Transverse colon (tissue), 4 donors: Measurements from ENCODE around the gene KLHL29. TPM values are rescaled to one million over a fixed set of nuclear protein-coding genes. Genes with fewer than 3 reads are reported as not detected.

Source experiments
- DNase-seq: peaks from one replicate; pipeline ENCODE4 v3.0.0-alpha.2; 2019
- H3K27ac ChIP-seq, 4 donors: fragments of 200-600 bp; sonication (generic); 2 replicates each; pipeline ENCODE4 v1.5.1; 2016 to 2018; ENCODE audit warnings: inconsistent platforms in 4 of 4
- H3K27me3 ChIP-seq: fragments of 200-600 bp; sonication (generic); 2 replicates; pipeline ENCODE4 v1.5.1; 2017; ENCODE audit warnings: inconsistent platforms
- H3K36me3 ChIP-seq, 4 donors: fragments of 200-600 bp; sonication (generic); 2 replicates each; pipeline ENCODE4 v1.5.1; 2017 to 2019; ENCODE audit warnings: inconsistent platforms in 4 of 4
- H3K4me1 ChIP-seq, 4 donors: fragments of 200-600 bp; sonication (generic); 2 replicates each; pipeline ENCODE4 v1.5.1; 2017 to 2020; ENCODE audit warnings: inconsistent platforms in 4 of 4
- H3K4me3 ChIP-seq, 4 donors: fragments of 200-600 bp; sonication (generic); 1 replicate in 1 of 4; 2 replicates in 3 of 4; pipeline versions ENCODE4 v1.5.1 to v1.6.1; 2017 to 2019; ENCODE audit warnings: inconsistent platforms in 4 of 4
- H3K9me3 ChIP-seq, 2 donors: fragments of 200-600 bp; sonication (generic); 2 replicates each; pipeline ENCODE4 v1.5.1; 2017 to 2019; ENCODE audit warnings: inconsistent platforms in 2 of 2
- EP300 ChIP-seq: sonication (generic); formaldehyde crosslinking; IDR thresholded peaks from one replicate; pipeline ENCODE4 v1.6.1; 2017; ENCODE audit warnings: antibody characterized with exemption, low read depth
- POLR2A ChIP-seq: fragments of 450-650 bp; IDR thresholded peaks from one replicate; pipeline ENCODE4 v1.6.1; 2016; ENCODE audit warnings: antibody characterized with exemption, mild to moderate bottlenecking, moderate library complexity
- POLR2AphosphoS5 ChIP-seq, 3 donors: sonication (generic); formaldehyde crosslinking; IDR thresholded peaks; one replicate each; pipeline ENCODE4 v1.6.1; 2016; ENCODE audit warnings: antibody characterized with exemption in 3 of 3
- WGBS, 2 donors: methylation state at CpG; one replicate each; pipeline ENCODE4 v1.1.5; 2018; ENCODE audit warnings: low coverage in 1 of 2; 5-methylcytosine and 5-hydroxymethylcytosine counted together
- in situ Hi-C, 4 donors: fragments of 200-750 bp; cut with MboI; loops; one replicate each; pipeline versions ENCODE4 v1.15.0 to v1.15.1; 2017; ENCODE audit warnings: low sequenced_read_pairs in 3 of 4, low pct_ligation_motif_present in 1 of 4, low pct_unique_long_range_greater_than_20kb in 1 of 4
- intact Hi-C: fragments of 100-400 bp; cut with DNase I; formaldehyde crosslinking; loops from one replicate; pipeline ENCODE4 v1.15.1; 2023; ENCODE audit warnings: low total_unique reads
- total RNA-seq, 4 donors: library from RNA; depleted of rRNA; stranded (reverse); fragments of >200 nt; gene quantifications; one replicate each; pipeline ENCODE4 v1.1.0, GENCODE V29; 2016
- TF ChIP-seq, protein P1 (sequence below), 5 experiments: fragments of 200-600 bp in 3 of 5; fragments of 450-650 bp in 2 of 5; sonication (generic) in 3 of 5; IDR thresholded peaks; 1 replicate in 2 of 5; 2 replicates in 3 of 5; pipeline ENCODE4 v1.5.1; 2016 to 2017; ENCODE audit warnings: antibody characterized with exemption in 5 of 5, inconsistent platforms in 3 of 5, mild to moderate bottlenecking in 2 of 5, moderate library complexity in 1 of 5

KLHL29 gene
- total RNA-seq, 4 donors from 2014 or later, result 3.3 to 16.5 (median 5.8) TPM

DNA sequence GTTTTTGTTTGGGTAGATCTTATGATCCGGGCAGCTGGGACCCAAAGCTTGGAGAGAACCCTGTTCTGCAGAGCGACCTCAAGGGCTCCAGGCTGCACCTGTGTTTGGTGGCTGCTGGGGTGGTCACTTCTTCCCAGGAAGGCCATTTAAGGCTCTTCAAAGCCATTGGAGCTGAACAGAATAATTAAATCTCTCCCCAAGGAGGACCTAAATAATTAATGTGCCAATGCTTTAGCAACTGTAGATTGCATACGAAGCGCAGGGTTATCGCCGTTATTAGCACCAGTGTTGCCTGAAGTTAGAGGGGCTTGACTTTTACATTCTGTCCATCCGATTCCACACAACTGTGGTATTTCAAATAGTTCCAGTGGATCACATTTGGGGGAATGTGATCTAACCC, 290.5 kb downstream of the KLHL29 start:
- Histone ChIP-seq H3K36me3 (no peaks in the 10 kb centered on the region), H3K27me3 (no peaks in the 10 kb centered on the region), H3K27ac (no peak overlapping the region), H3K4me1 (no peaks in the 10 kb centered on the region), H3K4me3 (no peak overlapping the region), H3K9me3 (no peaks in the 10 kb centered on the region)
- no peak for DNase-seq
- WGBS, 2 donors, result 96% methylated on average over 7 of the region's 7 CpGs; no CpG with 5 or more reads in 1 of the 2 donors
- TF ChIP-seq POLR2AphosphoS5 (IDR thresholded peaks at IDR 0.05), result no peak
- no peak for TF ChIP-seq EP300
- TF ChIP-seq POLR2A, result no peak
- TF ChIP-seq, protein P1, sequence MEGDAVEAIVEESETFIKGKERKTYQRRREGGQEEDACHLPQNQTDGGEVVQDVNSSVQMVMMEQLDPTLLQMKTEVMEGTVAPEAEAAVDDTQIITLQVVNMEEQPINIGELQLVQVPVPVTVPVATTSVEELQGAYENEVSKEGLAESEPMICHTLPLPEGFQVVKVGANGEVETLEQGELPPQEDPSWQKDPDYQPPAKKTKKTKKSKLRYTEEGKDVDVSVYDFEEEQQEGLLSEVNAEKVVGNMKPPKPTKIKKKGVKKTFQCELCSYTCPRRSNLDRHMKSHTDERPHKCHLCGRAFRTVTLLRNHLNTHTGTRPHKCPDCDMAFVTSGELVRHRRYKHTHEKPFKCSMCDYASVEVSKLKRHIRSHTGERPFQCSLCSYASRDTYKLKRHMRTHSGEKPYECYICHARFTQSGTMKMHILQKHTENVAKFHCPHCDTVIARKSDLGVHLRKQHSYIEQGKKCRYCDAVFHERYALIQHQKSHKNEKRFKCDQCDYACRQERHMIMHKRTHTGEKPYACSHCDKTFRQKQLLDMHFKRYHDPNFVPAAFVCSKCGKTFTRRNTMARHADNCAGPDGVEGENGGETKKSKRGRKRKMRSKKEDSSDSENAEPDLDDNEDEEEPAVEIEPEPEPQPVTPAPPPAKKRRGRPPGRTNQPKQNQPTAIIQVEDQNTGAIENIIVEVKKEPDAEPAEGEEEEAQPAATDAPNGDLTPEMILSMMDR (IDR thresholded peaks at IDR 0.05), result no peak
- intact Hi-C loops (no loop called here), in situ Hi-C loops (no loop called here)

DNA sequence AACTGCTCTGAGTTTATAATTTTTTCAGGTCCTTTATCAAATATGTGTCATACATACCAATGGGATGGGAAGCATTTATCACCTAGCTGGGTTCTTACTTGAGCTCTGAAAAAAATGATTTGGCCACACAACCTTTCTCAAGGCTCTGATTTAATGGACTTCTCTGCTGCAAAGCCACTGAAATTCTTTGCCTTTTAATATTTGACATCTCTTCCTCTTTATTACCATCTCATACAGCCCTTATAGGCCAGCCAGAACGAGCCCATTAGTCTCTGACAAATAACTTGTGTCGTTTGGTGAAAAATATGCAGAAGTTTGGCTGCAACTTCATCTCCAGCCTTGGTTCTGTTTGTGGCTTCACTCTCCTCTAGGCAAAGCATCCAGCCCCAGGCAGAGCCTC, 292.9 kb downstream of the KLHL29 start:
- H3K27me3 ChIP-seq, result no peaks in the 10 kb centered on the region
- intact Hi-C loops (no loop called here), in situ Hi-C loops (no loop called here)

GRCh38 chr2:23679044-23679443, 294.1 kb downstream of the KLHL29 start:
- DNase-seq, result no peak
- Histone ChIP-seq H3K4me3 (no peak overlapping the region), H3K4me1 (no peaks in the 10 kb centered on the region), H3K27me3 (no peaks in the 10 kb centered on the region), H3K9me3 (no peaks in the 10 kb centered on the region), H3K27ac (no peak overlapping the region), H3K36me3 (no peaks in the 10 kb centered on the region)
- 93 to 100% methylated on average over 1 of the region's 1 CpG for WGBS, 2 donors
- intact Hi-C loops, result no loop called here
- in situ Hi-C loops, result no loop called here
- TF ChIP-seq EP300, result no peak
- TF ChIP-seq, protein P1 (IDR thresholded peaks at IDR 0.05), result no peak
- no peak for TF ChIP-seq POLR2A
- TF ChIP-seq POLR2AphosphoS5 (IDR thresholded peaks at IDR 0.05), result no peak

More for the DNA sequence above, 292.9 kb downstream of the KLHL29 start:
- 78% methylated on average over 2 of the region's 2 CpGs for WGBS, 2 donors
- TF ChIP-seq POLR2A (no peak), EP300 (no peak), POLR2AphosphoS5 (IDR thresholded peaks at IDR 0.05) (no peak)
- TF ChIP-seq, protein P1 (IDR thresholded peaks at IDR 0.05), result no peak
- Histone ChIP-seq H3K36me3 (no peaks in the 10 kb centered on the region), H3K4me3 (no peak overlapping the region), H3K9me3 (no peaks in the 10 kb centered on the region), H3K27ac (no peak overlapping the region), H3K4me1 (no peaks in the 10 kb centered on the region)
- DNase-seq, result no peak

GRCh38 chr2:23680951-23681350, 296.0 kb downstream of the KLHL29 start:
- Histone ChIP-seq H3K36me3 (no peaks in the 10 kb centered on the region), H3K9me3 (no peaks in the 10 kb centered on the region), H3K4me1 (no peaks in the 10 kb centered on the region), H3K27me3 (no peaks in the 10 kb centered on the region), H3K27ac (no peak overlapping the region), H3K4me3 (no peak overlapping the region)
- TF ChIP-seq EP300 (no peak), POLR2AphosphoS5 (IDR thresholded peaks at IDR 0.05) (no peak), POLR2A (no peak)
- TF ChIP-seq, protein P1 (IDR thresholded peaks at IDR 0.05), result no peak
- intact Hi-C loops, result no loop called here
- in situ Hi-C loops, result no loop called here
- 78% methylated on average over 3 of the region's 8 CpGs; no CpG with 5 or more reads in 1 of the 2 donors for WGBS, 2 donors
- DNase-seq, result no peak
